CD14-positive monocyte (primary cell): ENCODE measurements around the gene TOR4A. TPM values are rescaled to one million over a fixed set of nuclear protein-coding genes. Genes with fewer than 3 reads are reported as not detected.

ENCODE experiments used
- DNase-seq, 3 donors: peaks; one replicate each; pipeline ENCODE4 v3.0.0-alpha.2; 2011 to 2022
- H2AFZ ChIP-seq: 2 replicates; pipeline ENCODE4 v1.6.0; 2012; ENCODE audit warnings: mild to moderate bottlenecking, low read depth, low read length, inconsistent platforms; ENCODE audit not compliant: insufficient read depth, poor library complexity, severe bottlenecking
- H3K27ac ChIP-seq, 2 donors: 1 replicate in 1 of 2; 2 replicates in 1 of 2; pipeline ENCODE4 v1.5.1; 2012 to 2013; ENCODE audit warnings: low read length in 2 of 2, control low read depth in 1 of 2, inconsistent platforms in 1 of 2, low read depth in 1 of 2, mild to moderate bottlenecking in 1 of 2
- H3K27me3 ChIP-seq, 2 donors: one replicate each; pipeline versions ENCODE4 v1.6.0 to v1.6.1; 2011 to 2013; ENCODE audit warnings: low read length in 2 of 2; ENCODE audit not compliant: control insufficient read depth in 2 of 2, insufficient read depth in 2 of 2
- H3K36me3 ChIP-seq, 2 donors: replicated peaks in 1 of 2; 1 replicate in 1 of 2; 2 replicates in 1 of 2; pipeline versions ENCODE4 v1.5.1 to v1.6.1; 2012 to 2013; ENCODE audit warnings: low read length in 2 of 2, control low read depth in 1 of 2, inconsistent platforms in 1 of 2, mild to moderate bottlenecking in 1 of 2; ENCODE audit not compliant: insufficient read depth in 2 of 2, control insufficient read depth in 1 of 2
- H3K4me1 ChIP-seq, 2 donors: 1 replicate in 1 of 2; 2 replicates in 1 of 2; pipeline versions ENCODE4 v1.5.1 to v1.6.1; 2012 to 2013; ENCODE audit warnings: low read length in 2 of 2, control low read depth in 1 of 2, inconsistent platforms in 1 of 2, mild to moderate bottlenecking in 1 of 2, moderate library complexity in 1 of 2; ENCODE audit not compliant: insufficient read depth in 2 of 2, control insufficient read depth in 1 of 2
- H3K4me2 ChIP-seq: replicated peaks from 2 replicates; pipeline ENCODE3; 2012; ENCODE audit warnings: low read length, moderate library complexity, mild to moderate bottlenecking; ENCODE audit not compliant: poor library complexity, severe bottlenecking; ENCODE audit errors: extremely low read depth
- H3K4me3 ChIP-seq, 3 experiments: fragments of 200-600 bp in 1 of 3; sonication (generic) in 1 of 3; replicated peaks in 1 of 3; 1 replicate in 2 of 3; 2 replicates in 1 of 3; pipeline ENCODE4 v1.5.1; 2011 to 2013; ENCODE audit warnings: low read length in 3 of 3, mild to moderate bottlenecking in 3 of 3, control low read depth in 2 of 3, low read depth in 2 of 3, inconsistent platforms in 1 of 3, moderate library complexity in 1 of 3
- H3K79me2 ChIP-seq: 2 replicates; pipeline ENCODE4 v1.6.0; 2012; ENCODE audit warnings: mild to moderate bottlenecking, control low read depth, inconsistent platforms, low read length, moderate library complexity; ENCODE audit not compliant: insufficient read depth
- H3K9ac ChIP-seq: 2 replicates; pipeline ENCODE4 v1.6.0; 2017; ENCODE audit warnings: low read length, mild to moderate bottlenecking; ENCODE audit not compliant: insufficient read depth, poor library complexity, severe bottlenecking
- H3K9me3 ChIP-seq, 2 donors: replicated peaks in 1 of 2; 1 replicate in 1 of 2; 2 replicates in 1 of 2; pipeline versions ENCODE4 v1.5.1 to v1.6.1; 2012 to 2013; ENCODE audit warnings: low read length in 2 of 2, control low read depth in 1 of 2; ENCODE audit not compliant: control insufficient read depth in 1 of 2, insufficient read depth in 1 of 2
- H4K20me1 ChIP-seq: 2 replicates; pipeline ENCODE4 v1.6.0; 2012; ENCODE audit warnings: mild to moderate bottlenecking, low read length, control low read depth, moderate library complexity; ENCODE audit not compliant: insufficient read depth
- H3K27ac Mint-ChIP-seq, 7 donors: one replicate each; pipeline ENCODE4 v1.8.0; 2020; ENCODE audit warnings: mild to moderate bottlenecking in 7 of 7, mixed read lengths in 7 of 7, moderate library complexity in 6 of 7, inconsistent platforms in 2 of 7
- H3K27me3 Mint-ChIP-seq, 3 donors: one replicate each; pipeline ENCODE4 v1.8.0; 2021 to 2022; ENCODE audit warnings: low read depth in 3 of 3, mild to moderate bottlenecking in 3 of 3, mixed read lengths in 3 of 3, moderate library complexity in 3 of 3, inconsistent platforms in 1 of 3
- H3K36me3 Mint-ChIP-seq, 2 donors: one replicate each; pipeline ENCODE4 v1.8.0; 2020; ENCODE audit warnings: mixed read lengths in 2 of 2, inconsistent platforms in 1 of 2, mild to moderate bottlenecking in 1 of 2
- H3K4me1 Mint-ChIP-seq: one replicate; pipeline ENCODE4 v1.8.0; 2020; ENCODE audit warnings: mild to moderate bottlenecking, mixed read lengths
- H3K4me3 Mint-ChIP-seq, 2 donors: one replicate each; pipeline ENCODE4 v1.8.0; 2020; ENCODE audit warnings: mild to moderate bottlenecking in 2 of 2, mixed read lengths in 2 of 2, moderate library complexity in 1 of 2
- H3K9me3 Mint-ChIP-seq, 7 donors: one replicate each; pipeline ENCODE4 v1.8.0; 2020 to 2022; ENCODE audit warnings: mixed read lengths in 7 of 7, mild to moderate bottlenecking in 6 of 7, moderate library complexity in 6 of 7, inconsistent platforms in 2 of 7
- WGBS: methylation state at CpG from one replicate; pipeline ENCODE4 v1.1.5; 2013; ENCODE audit warnings: missing lambda C conversion rate; ENCODE audit not compliant: insufficient coverage; 5-methylcytosine and 5-hydroxymethylcytosine counted together
- intact Hi-C, 2 donors: fragments of 100-400 bp; cut with micrococcal nuclease; formaldehyde crosslinking; loops; one replicate each; pipeline versions ENCODE4 v1.15.0 to v1.15.1; 2023
- polyA plus RNA-seq, 3 donors: library from polyadenylated mRNA; depleted of rRNA in 1 of 3; unstranded in 2 of 3; stranded (reverse) in 1 of 3; fragments of 300-500 nt in 2 of 3; fragments of >200 nt in 1 of 3; fragmentation: Illumina TruSeq in 2 of 3; gene quantifications; 1 replicate in 2 of 3; 2 replicates in 1 of 3; pipeline ENCODE4 v1.2.3, GENCODE V29; 2012 to 2021
- TF ChIP-seq, protein P1 (sequence below): fragments of 200-600 bp; IDR thresholded peaks from one replicate; pipeline ENCODE4 v1.8.0; 2022; ENCODE audit warnings: antibody characterized with exemption, mild to moderate bottlenecking

TOR4A gene
- polyA plus RNA-seq, 3 donors: 13.7 to 17.6 (median 15.4) TPM

DNA sequence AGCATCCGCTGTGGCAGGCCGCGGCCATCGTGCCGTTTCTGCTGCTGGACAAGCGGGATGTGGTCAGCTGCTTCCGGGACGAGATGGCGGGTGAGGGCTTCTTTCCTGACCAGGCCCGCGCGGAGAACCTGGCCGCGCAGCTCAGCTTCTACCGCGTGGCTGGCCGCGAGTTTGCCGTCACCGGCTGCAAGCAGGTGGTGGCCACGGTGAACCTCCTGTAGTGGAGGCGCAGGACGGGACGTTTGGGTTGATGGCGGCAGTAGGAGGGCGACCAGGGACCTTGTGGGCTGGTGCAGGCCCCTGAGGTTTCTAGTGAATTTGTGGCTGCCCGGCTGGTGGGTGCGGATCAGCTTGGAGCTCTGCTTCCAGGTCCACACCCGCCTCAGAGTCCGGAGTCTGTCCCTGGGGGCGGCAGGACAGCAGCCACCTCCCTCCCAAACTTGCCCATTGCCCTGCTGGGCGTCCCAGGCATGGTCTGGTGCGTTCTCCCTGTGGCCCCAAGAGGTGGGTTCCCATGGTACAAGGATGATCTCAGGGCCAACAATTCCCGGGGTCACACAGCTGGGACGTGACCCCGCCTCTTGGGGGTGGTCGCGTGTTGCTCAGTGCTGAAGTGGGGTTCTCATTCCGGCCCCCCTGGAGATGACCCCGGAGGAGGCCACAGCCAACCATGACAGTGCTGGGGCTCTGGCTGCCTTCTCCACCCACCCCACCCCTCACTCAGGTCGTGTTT, 2.4 kb downstream of the TOR4A start:
- peaks cover 56% of the 10 kb centered on the region for H3K79me2 ChIP-seq
- no peaks in the 10 kb centered on the region for H3K27me3 ChIP-seq
- Mint-ChIP-seq H3K9me3 (peaks cover 0 to 4% (median 2%) of the 10 kb centered on the region in 7 donors), H3K4me3 (peak overlapping the region in 1 of 2 donors; percentile 39), H3K27ac (no peak overlapping the region), H3K36me3 (peaks cover 29 to 38% of the 10 kb centered on the region in 2 donors), H3K4me1 (peaks cover 43% of the 10 kb centered on the region), H3K27me3 (peaks cover 0 to 4% (median 2%) of the 10 kb centered on the region in 3 donors)
- peaks cover 68% of the 10 kb centered on the region for H4K20me1 ChIP-seq
- no peak overlapping the region for H3K9ac ChIP-seq
- peaks cover 0 to 3% of the 10 kb centered on the region in 2 donors for H3K9me3 ChIP-seq
- no peak overlapping the region for H3K27ac ChIP-seq
- TF ChIP-seq, protein P1, sequence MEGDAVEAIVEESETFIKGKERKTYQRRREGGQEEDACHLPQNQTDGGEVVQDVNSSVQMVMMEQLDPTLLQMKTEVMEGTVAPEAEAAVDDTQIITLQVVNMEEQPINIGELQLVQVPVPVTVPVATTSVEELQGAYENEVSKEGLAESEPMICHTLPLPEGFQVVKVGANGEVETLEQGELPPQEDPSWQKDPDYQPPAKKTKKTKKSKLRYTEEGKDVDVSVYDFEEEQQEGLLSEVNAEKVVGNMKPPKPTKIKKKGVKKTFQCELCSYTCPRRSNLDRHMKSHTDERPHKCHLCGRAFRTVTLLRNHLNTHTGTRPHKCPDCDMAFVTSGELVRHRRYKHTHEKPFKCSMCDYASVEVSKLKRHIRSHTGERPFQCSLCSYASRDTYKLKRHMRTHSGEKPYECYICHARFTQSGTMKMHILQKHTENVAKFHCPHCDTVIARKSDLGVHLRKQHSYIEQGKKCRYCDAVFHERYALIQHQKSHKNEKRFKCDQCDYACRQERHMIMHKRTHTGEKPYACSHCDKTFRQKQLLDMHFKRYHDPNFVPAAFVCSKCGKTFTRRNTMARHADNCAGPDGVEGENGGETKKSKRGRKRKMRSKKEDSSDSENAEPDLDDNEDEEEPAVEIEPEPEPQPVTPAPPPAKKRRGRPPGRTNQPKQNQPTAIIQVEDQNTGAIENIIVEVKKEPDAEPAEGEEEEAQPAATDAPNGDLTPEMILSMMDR: no peak
- H3K4me3 ChIP-seq: peak overlapping the region in 1 of 3 experiments; percentile 30
- 95% methylated on average over 32 of the region's 41 CpGs for WGBS
- intact Hi-C loops: no loop called here
- H3K4me1 ChIP-seq: peaks cover 44 to 83% of the 10 kb centered on the region in 2 donors
- peak overlapping the region; percentile 36 for H3K4me2 ChIP-seq
- DNase-seq: peak in 1 of 3 donors; percentile 4
- no peak overlapping the region for H2AFZ ChIP-seq
- H3K36me3 ChIP-seq: peaks cover 26 to 47% of the 10 kb centered on the region in 2 donors

DNA sequence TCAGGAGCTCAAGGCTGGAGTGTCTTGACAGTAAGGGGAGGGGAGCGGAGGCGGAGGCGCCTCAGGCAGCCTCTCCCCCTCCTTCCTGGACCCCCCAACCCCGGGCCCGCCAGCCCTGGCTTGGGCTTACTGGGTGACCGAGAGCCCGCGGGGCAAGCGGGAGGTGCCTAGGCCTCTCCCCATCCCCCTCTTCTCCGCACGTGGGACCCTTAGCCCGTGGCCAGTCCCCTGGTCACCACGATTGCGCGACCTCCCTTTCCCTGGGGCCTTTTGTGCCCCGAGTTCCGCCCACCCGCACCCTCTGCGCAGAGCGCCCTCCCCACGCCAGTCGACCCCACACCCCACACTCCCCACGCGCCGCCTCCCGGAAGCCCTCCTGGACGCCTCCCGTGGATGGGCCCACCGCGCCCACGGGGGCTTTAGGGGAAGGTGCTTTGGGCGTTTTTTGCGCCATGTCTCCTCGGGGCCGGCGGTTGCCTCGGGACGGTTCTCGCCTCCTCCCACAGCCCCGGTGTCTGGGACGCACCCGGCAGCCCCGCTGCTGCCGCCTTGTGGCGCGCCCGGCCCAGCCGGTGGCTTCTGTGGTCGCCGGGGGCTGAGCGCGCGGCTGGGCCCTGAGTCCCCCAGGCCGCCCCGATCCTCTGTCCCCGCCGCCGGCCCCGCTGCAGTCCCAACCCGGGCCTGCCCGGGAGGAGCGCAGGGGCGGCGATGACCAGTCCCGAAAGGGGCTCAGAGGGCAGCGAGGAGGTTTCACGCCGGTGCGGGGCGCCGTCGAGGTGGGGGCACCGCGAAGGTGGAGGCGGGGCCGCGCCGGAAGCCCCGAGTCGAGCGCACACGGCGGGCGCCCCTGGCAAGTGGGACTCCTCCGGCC, 3.2 kb downstream of the TOR4A start:
- Histone ChIP-seq H3K27me3 (no peaks in the 10 kb centered on the region), H2AFZ (no peak overlapping the region), H3K9ac (peak overlapping the region; percentile 4), H3K4me3 (peak overlapping the region in 1 of 3 experiments; percentile 30), H3K4me1 (peaks cover 37 to 82% of the 10 kb centered on the region in 2 donors), H3K4me2 (peak overlapping the region; percentile 36), H3K79me2 (peaks cover 56% of the 10 kb centered on the region), H3K9me3 (peaks cover 0 to 8% of the 10 kb centered on the region in 2 donors), H3K36me3 (peaks cover 26 to 47% of the 10 kb centered on the region in 2 donors), H4K20me1 (peaks cover 68% of the 10 kb centered on the region), H3K27ac (no peak overlapping the region)
- TF ChIP-seq, protein P1: peak; percentile 56
- Mint-ChIP-seq H3K9me3 (peaks cover 0 to 11% (median 7%) of the 10 kb centered on the region in 7 donors), H3K27ac (no peak overlapping the region), H3K4me1 (peaks cover 41% of the 10 kb centered on the region), H3K36me3 (peaks cover 29 to 38% of the 10 kb centered on the region in 2 donors), H3K27me3 (peaks cover 0 to 3% (median 3%) of the 10 kb centered on the region in 3 donors), H3K4me3 (peak overlapping the region in 1 of 2 donors; percentile 34)
- WGBS: 55% methylated on average over 65 of the region's 85 CpGs
- peak in 1 of 3 donors; percentile 16 for DNase-seq
- intact Hi-C loops: no loop called here
